ENCODE measurements around the gene TRPC1.
A peak's percentile ranks its signal among the peaks of the same experiment; 100 is the strongest.

TRPC1 gene

DNA sequence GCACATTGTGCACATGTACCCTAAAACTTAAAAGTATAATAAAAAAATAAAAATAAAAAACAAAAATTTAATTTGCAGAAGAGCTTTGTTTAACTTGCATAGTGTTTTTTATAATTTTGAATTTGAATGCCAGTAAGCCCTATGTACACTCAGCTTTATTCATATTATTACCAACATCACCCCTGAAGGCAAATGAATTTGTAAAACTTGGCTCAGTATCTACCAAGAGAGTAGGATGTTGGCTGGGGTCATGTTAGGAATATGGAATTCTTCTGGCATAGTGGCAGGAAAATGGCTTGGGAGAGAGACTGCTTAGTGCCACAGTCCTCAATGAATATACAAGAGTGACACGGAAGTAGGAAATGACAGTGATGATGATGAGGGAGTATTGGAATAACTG, 30.7 kb downstream of the TRPC1 start:
- DNase-seq, result no peak

DNA sequence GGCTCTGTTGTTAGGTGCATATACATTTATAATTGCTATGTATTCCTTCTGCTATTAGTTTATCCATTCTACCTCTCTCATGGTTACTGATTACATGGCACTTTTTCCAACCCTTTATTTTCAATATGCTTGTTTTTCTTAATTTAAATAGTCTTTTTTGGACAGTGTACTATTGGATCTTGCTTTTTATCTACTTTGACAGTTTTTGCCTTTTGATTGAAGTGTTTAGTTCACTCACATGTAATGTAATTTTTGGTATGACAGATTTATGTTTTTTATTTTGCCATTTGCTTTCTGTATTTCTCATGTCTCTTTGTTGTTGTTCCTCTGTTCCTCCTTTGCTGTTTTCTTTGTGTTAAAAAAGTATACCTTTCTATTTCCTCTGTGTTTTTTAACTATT, 44.5 kb downstream of the TRPC1 start:
- no peak for DNase-seq

DNA sequence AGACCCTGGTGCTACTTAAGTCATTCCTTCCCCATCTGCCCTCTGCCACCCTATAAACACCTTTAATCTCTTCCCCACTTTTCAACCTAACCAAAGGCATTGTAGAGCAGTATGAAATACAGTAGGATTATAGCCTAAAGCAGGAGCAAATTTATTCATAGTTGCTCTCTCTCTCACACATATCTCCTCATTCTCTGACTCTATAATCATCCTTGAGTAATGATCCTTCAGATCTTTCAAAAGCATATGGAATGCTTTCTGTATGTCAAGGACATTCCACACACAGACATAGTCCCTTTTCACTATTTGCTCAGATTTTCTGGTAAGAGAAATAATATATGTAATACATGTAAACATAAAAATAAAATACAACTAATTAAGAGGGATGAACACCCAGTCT, 54.1 kb downstream of the TRPC1 start:
- no peak for DNase-seq

DNA sequence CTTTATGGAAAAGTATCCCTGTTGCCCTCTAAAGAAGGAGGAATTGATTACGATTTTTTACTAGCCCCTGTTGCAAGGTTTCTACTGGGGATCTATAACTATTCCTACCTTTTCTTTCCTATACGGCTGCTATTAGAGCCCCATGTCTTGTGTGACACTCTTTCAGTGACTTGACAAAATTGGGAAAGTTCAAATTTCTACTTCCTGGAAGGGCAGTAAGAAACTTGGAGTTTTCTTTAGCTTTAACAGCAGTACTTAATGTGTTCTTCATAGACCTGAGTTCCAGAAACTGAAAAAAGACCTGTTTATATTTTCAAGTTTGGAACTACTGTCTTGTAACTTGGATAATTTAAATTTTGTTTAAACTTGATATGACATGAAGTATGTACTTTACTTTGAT, 54.7 kb downstream of the TRPC1 start:
- no peak for DNase-seq

DNA sequence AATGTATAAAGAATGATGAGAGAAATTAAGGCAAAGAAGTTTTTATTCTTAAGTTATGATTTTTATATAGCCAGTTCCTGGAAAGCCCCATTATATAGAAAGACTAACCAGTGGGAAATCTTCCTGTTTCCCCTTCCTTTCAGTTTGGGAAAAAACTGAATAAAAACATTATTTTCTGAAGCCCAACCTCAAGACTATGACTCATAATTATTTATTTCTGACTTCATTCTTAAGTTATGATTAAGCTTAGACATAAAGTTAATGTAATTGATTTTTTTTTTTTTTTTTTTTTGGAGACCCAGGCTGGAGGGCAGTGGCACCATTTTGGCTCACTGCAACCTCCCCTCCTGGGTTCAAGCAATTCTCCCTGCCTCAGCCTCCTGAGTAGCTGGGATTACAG, 55.8 kb downstream of the TRPC1 start:
- DNase-seq, result no peak

DNA sequence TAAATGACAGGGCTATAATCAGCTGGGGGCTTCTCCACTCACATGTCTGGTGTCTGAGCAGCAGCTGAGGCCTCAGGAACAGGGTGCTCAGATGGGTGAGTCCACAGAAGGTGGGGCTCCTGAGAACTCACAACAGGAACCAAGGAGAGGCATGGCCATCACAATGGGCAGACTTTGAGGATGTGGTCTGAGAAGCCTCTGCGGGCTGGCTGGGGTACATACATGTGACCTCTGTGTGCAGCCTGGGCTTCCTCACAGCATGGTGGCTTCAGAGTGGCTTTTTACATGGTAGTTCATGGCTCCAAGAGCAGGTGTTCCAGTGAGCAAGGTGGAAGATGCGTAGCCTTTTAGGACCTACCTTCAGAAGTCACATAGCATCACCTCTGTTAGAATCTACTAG, 58.8 kb downstream of the TRPC1 start:
- no peak for DNase-seq

DNA sequence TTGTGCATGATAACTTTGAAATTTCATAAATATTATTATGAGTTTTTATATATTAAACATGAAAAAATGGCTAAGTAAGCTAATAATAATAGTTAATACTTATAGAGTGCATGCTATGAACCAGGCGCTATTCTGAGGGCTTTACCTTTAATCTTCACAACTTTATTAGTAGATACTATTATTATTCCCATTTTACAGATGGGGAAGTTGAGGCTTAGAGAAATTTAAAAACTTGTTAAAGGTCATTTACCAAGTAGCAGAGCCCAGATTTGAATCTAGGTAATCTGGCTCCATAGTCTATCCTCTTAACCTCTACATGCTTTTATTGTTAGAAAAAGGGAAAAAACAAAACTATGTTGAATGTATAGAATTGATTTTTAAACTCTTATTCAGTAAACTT, 60.4 kb downstream of the TRPC1 start:
- DNase-seq, result no peak

DNA sequence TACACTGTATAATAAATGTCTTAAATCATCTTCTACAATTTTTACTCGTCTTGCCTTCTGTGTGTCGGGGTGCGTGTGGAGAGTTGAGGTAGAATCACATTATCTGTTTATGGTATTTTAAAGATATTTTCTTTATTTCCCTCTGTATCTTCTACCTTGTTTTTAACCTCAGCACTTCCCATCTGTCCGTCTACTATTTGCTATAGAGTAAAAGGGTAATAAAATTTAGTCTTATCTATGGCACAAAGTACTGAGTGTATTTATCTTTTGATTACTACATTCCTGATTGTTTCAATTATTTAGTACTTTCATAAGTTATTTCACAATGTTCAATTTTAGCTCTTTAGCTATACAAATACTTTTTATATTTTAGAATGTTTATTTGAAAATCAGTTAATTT, 62.2 kb downstream of the TRPC1 start:
- DNase-seq, result no peak

DNA sequence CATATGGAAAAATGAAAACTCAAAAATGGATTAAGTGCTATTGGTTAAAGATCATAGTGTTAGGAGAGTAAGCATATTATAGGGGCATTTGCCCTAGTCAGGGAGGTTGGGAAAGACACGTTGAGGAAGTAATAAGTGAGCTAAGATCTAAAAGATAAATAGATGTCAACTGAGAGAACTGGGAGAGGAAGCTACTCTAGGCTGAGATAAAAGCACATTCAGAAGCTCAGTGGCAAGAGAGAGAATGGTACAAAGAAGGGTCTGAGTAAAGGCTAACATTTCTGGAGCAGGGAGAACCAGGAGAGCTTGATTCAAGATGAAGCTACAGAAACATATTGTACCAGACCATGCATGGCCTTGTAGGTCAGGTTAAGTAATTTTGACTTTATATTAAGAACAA, 63.9 kb downstream of the TRPC1 start:
- DNase-seq, result no peak

DNA sequence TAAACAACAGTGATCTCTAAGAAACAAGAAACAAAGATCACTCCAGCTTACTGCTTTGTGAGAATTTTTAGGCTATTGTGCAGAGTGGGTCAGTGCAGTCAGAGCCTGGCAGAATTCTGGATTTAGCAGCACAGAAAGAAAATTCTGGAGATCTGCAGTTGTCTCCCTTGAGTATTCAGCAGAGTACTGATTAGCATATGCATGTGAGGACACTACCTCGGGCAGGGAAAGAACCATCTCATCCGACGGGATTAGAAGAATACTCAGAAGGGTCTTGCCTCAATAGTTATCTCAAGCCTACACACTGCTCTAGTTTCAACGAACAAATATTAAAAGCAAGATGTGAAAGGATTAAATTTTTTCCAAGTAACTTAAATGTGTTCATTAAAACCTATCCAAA, 70.7 kb downstream of the TRPC1 start:
- no peak for DNase-seq

DNA sequence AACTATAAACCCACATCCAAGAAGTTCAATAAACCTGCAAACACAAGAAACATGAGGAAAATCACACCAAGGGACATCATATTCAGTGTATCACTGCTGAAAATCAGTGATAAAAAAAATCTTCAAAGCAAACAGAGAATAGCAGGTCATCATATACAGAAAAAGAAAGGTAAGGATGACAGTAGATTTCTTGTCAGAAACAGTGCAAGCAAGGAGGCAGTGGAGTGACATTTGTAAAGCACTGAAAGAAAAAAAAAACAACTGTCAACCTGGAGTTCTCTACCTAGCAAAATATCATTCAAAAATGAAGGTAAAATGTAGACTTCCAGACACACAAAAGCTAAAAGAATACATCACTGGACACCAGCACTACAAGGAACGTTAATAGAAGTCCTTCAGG, 71.5 kb downstream of the TRPC1 start:
- DNase-seq, result no peak

DNA sequence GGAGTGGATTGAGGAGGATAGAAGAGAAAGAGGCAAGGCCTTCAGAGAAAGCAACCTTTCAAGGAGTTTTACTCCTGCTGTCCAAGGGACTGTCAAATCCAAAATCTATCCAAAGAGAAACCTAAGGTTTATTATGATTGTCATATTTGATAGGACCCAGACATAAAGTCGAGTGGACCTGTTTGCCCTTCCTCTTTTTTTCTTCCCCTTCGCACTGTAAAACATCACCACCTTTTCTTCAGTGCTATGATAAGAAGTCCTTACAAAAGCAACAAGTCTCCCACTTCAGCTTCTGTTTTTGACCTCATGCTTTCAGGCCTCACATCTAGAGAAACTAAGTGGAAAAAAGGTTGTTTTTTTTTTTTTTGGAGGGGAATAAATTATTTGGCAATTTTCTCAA, 73.0 kb downstream of the TRPC1 start:
- DNase-seq, result no peak

DNA sequence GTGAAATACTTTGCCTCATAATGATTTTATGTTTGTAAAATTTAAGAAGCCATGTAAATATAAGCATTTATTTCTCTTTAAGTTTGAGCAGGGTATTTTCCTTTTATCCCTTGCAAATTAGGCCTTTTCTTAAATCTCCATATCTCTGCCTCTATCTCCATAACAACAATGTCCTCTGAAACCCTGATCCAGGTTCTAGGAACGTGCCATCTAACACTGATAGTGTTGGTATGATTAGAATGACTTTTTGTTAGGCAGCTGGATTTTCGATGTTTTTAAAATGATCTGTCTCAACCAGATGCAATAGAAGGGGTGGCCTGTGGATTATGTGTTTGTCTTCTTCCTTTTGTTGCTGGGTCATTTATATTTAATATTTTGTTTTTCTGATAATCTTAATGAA, 77.9 kb downstream of the TRPC1 start:
- no peak for DNase-seq

DNA sequence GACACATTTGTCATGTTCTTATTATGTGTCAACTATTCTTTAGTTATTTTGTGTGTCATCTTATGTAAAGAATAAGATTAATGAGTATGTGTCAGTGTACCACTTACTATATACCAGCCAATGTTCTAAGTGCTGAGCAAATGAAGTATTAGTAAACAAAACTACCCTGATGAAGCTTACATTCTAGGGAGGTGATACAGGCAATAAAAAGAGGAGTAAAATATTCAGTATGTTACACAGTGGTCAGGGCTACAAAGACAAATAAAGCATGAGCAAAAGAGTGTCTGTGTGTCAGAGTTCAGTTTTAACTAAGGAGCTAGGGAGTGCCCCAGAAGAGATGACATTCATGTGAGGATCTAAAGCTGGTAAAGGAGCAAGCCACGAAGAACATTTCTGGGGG, 79.1 kb downstream of the TRPC1 start:
- no peak for DNase-seq

DNA sequence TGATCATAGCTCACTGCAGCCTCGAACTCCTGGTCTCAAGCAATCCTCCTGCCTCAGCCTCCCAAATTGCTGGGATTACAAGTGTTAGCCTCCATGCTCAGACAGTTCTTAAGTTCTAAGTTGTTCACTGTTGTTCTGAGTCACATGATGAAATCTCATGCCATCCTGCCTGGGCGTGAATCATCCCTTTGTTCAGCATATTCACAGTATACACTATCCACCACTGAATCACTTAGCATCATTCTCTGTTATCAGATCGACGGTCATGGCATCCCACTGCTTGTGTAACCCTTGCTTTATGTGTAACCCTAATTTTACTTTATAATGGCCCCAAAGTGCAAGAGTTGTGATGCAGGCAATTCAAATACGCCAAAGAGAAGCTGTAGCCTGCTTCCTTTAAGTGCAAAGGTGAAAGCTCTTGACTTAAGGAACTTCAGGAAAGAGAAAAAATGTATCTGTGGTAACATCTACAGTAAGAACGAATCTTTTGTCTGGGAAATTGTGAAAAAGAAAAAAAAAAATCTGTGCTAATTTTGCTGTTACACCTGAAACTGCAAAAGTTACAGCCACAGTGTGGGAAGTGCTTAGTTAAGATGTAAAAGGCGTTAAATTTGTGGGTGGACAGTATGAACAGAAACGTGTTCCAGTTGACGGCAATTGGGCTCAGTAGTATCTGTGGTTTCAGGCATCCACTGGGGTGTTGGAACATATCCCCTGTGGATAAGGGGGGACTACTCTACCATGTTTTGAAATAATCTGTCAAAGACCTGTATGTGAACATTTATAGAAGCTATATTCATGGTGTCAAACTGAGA, 84.5 kb downstream of the TRPC1 start:
- peak; percentile 58 for DNase-seq

DNA sequence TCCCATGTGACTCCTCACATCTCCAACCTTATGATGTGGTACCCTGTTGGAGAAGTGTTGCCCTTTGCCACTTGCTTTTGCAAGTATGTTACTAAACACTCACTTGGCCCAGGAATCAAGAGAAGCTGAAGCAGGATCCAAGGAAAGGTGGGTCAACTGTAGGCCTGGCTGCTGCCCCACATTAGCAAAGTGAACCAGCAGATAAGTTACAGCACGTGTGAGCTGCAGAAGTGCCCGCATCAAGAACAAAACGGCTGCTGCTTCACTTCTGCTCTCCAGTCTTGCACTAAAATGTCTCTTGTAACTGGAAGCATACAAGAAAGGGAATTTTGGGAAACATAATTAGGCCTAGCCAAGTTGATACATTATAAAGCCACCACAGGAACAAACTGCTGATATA, 85.4 kb downstream of the TRPC1 start:
- no peak for DNase-seq

DNA sequence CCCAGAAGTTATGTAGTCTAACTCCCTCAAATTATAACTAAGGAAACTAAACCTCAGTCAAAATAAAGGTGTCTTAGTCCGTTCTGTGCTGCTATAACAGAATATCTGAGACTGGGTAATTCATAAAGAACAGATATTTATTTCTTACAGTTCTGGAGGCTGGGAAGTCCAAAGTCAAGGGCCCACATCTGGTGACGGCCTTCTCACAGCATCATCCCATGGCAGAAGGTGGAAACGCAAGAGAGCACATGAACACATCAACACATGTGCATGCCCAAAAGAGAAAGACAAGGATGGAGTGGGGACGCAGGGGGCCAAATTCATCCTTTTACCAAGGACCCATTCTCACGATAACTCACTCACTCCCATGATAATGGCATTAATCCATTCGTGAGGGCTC, 92.0 kb downstream of the TRPC1 start:
- no peak for DNase-seq

DNA sequence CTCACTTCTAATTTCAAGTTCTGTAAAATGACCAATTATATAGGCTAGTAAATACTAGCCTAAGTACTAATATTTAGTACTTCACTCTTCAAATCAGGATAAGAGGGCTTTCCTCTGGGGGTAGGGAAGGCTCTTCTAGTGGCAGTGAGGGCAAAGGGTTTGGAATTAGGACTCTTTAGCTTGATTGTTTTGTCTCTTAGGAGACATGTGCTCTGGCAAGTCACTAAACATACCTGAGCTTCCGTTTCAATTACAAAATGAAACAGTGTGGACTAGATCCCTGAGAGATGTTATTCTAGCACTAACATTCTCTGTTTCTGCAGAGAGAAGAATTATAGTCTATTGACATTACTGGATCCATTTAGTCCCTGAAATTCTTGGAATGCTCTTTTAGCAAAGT, 93.5 kb downstream of the TRPC1 start:
- no peak for DNase-seq

DNA sequence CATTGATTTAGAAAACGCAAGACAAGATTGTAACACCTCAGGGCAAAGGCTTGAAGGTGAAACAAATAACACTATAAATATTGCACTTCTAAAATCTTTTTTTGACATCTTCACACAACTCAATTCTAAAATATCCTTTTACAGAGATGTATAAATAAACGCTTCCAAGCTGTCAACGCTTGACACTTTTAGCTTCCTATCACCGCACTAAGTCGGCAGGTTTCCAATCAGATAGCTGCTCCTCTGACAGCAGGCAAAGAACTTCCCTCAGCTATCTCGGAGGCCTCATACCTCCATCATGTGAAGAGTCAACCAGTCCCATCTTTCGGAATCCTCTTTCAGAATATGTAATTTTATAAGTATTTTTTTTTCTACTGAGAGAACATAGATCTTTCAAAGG, 94.1 kb downstream of the TRPC1 start:
- no peak for DNase-seq

DNA sequence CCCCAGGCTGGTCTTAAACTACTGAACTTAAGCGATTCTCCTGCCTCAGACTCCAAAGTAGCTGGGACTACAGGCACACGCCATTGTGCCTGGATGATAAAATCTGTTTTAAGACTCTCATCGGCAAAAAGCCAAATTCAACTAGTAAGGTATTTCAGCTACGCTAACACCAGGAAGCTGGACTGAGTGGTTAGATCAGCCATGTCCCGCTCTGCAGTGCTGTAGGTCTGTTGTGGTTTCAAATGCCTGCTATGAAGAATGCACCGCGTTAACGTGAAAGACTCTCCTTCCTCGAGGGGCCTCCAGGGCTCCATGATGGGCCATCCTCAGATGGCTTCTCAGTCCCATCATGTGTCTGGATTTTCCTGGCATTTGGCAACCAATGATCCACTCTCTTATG, 94.8 kb downstream of the TRPC1 start:
- DNase-seq, result no peak

DNA sequence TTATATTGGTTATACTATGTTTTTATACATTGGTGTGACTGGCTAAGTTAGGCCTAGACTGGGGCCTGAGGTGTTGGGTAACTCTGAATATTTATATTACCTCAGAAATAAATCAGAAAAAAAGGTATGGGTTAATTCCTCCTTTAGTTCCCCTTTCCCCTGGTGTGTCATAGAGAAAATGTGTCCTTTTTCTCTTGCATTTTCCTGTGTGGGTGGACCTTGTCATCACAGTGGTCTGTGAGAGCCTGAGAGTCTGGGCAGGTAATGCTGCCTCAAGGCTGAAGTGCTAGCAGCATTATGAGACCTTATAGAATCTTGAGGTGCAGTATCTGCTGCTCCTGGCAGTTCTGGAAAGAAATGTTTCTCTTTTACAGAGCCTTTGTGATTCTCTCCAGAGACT, 95.3 kb downstream of the TRPC1 start:
- no peak for DNase-seq

DNA sequence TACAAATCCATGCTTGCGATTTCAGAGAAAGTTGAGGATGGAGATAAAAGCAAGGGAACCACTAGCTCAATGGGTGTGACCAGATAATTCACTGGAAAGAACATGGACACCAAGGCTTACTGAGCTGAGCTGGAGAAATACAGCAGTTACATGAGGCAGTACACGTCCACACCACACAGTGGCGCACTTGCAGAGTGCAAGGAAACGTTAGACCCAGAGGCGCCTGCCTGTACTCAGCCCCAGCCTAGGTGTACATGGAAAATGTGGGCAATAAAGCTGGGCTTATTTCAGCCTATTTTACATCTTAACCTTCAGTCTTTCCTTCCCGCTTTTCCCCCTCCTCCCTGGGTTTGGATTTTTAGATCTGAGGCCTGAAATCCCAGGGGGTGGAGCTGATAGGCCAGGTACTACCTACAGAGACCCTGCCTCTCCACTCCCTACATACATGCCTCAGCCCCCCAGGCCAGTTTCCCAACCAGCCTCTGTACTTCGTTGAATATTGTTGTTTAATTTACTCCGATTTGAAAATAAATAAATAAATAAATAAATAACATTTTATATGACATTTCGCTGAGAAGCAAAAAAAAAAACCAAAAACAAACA, 105.0 kb downstream of the TRPC1 start:
- peak; percentile 70 for DNase-seq

DNA sequence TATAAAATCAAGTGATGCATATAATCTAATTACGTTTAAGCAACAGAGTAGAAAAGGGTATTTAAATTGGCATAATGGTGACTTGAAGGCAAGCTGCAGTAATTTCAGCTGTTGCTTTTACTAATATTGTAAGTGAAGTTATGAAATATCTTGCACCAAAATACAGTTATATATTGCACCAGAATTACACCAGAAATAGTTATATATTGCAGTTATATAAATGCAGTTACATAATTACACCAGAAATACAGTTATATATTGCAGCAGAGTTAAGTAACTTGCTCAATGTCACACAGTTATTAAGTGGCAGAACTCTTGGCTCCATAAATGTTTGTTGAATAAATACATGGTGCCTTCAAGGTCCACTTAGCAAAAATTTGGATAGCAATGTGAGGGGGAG, 113.7 kb downstream of the TRPC1 start:
- DNase-seq, result no peak

DNA sequence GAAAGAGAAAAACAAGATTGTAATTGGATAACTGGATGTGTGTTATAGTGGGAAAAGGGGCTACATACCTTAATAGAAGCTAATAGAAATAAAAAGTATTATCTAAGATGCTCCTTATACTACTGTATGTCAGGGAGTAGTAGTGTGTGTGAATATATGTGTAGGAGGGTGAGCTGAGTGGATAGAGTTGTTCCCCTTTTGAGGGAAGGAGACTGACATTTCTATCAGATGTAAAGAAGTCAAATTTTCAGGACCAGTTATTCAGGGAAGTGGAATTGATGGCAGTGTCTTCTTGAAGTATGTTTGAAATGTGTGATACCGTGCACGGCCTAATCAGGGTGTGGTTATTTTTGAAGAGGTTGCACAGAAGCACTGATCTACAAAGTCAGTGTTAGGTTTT, 116.0 kb downstream of the TRPC1 start:
- DNase-seq, result no peak

DNA sequence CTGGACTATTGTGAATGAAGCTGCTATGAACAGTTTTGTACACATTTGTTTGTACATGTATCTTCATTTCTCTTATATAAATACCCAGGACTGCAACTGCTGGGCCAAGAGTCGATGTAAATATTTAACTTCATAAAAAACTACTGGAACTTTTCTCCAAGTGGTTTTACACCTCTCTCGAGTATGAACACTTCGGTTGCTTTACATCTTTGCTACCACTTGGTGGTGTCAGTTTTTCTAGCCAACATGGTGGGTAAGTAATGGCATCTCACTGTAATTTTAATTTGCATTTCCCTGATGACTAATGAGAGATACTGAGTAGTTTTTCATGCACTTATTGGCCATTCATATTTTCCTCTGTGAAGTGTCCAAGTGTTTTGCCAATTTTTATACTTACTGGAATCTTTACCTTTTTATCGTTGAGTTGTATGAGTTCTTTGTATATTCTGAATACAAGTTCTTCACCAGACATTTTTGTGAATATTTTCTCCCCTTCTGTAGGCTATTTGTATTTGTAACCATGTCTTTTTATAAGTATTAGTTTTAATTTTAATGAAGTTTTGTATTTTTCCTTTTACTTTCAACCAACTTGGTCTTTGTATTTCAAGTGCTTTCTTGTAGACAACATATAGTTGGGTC, 120.6 kb downstream of the TRPC1 start:
- DNase-seq, result peak; percentile 54

All from activated CD4-positive, alpha-beta T cell treated with anti-CD3 and anti-CD28 coated beads, Interleukin-2, amount 50 U/mL, for 16 hours (primary cell).